ENCODE measurements around the gene KCNG2. TPM values are rescaled to one million over a fixed set of nuclear protein-coding genes. Genes with fewer than 3 reads are reported as not detected.

The KCNG2 gene
- total and polyA plus RNA-seq, 2 of the 4 experiments (the other 2 are of a cell fraction) = not detected

- Histone ChIP-seq H3K4me1 (ENCODE audit: control insufficient read depth, insufficient read depth, low read length) (no peaks in the 10 kb centered on the region), H4K20me1 (ENCODE audit: insufficient read depth, low read length) (no peaks in the 10 kb centered on the region), H3K14ac (replicated peaks; ENCODE audit: low read depth, low read length) (no peak overlapping the region), H2BK5ac (ENCODE audit: low read depth, low read length, poor library complexity, severe bottlenecking) (no peak overlapping the region), H3K27ac (ENCODE audit: insufficient read depth, low read length) (no peak overlapping the region), H2BK120ac (ENCODE audit: low read depth, low read length) (no peak overlapping the region), H2AFZ (replicated peaks; ENCODE audit: low read length, poor library complexity) (no peak overlapping the region), H3K36me3 (ENCODE audit: control insufficient read depth, insufficient read depth, low read length) (no peaks in the 10 kb centered on the region), H3K4me2 (ENCODE audit: low read depth, low read length) (no peak overlapping the region), H2AK5ac (ENCODE audit: low read depth, low read length) (no peak overlapping the region), H3K9ac (ENCODE audit: low read depth, low read length) (no peak overlapping the region), H3K56ac (ENCODE audit: extremely low read depth, insufficient read depth, low read length) (no peak overlapping the region), H3K27me3 (ENCODE audit: control insufficient read depth, insufficient read depth, low read length) (no peaks in the 10 kb centered on the region; the same call in none of the 2 replicates), H3K4me3 (ENCODE audit: insufficient read depth, low read depth, low read length) (no peak overlapping the region), H3K4ac (ENCODE audit: low read depth, low read length) (no peak overlapping the region), H4K8ac (ENCODE audit: low read depth in 2 of 2, low read length in 2 of 2) (no peak overlapping the region), H3K18ac (ENCODE audit: low read depth, low read length) (no peak overlapping the region), H2BK20ac (ENCODE audit: low read depth, low read length) (no peak overlapping the region), H2AK9ac (replicated peaks; ENCODE audit: low read depth, low read length, poor library complexity) (no peak overlapping the region), H4K91ac (ENCODE audit: insufficient read depth, low read depth, low read length) (no peak overlapping the region), H2BK15ac (ENCODE audit: low read depth, low read length) (no peak overlapping the region), H3K23ac (ENCODE audit: low read depth, low read length) (no peak overlapping the region), H3K9me3 (ENCODE audit: control insufficient read depth, insufficient read depth, low read length) (peaks cover 12% of the 10 kb centered on the region), H3K79me1 (ENCODE audit: low read depth in 1 of 2, low read length in 2 of 2) (no peaks in the 10 kb centered on the region), H4K5ac (ENCODE audit: low read depth, low read length) (no peak overlapping the region), H3K9me1 (ENCODE audit: insufficient read depth, low read length) (no peaks in the 10 kb centered on the region)
- DNase-seq (no peak), ATAC-seq (ENCODE audit: low read depth) (no peak)
- 69% methylated on average over 59 of the region's 102 CpGs; no CpG with 5 or more reads in 1 of the 2 experiments for WGBS, 2 experiments (ENCODE audit: extremely low coverage in 2 of 2, insufficient read length in 1 of 2)
- no TSS peak for BruUV-seq (replicated peaks)
- in situ Hi-C loops (cut with MboI; ENCODE audit: low sequenced_read_pairs) (no loop called here), dilution Hi-C loops (cut with HindIII; ENCODE audit: low sequenced_read_pairs, unreplicated experiment) (no loop called here), intact Hi-C loops (cut with micrococcal nuclease) (no loop called here)
- POLR2A ChIA-PET (ENCODE audit: unreplicated experiment) = no interaction called here
- CTCF ChIA-PET = no interaction called here
- no peak for TF ChIP-seq USF2 (IDR thresholded peaks at IDR 0.05; ENCODE audit: low read depth, low read length)
- TF ChIP-seq CHD1 (IDR thresholded peaks at IDR 0.05; ENCODE audit: low read depth, low read length) = no peak
- no peak for TF ChIP-seq SMC3 (IDR thresholded peaks at IDR 0.05; ENCODE audit: low read depth, low read length)
- TF ChIP-seq FOS (IDR thresholded peaks at IDR 0.05; ENCODE audit: low read depth, low read length) = no peak
- TF ChIP-seq RAD21 (IDR thresholded peaks at IDR 0.05; ENCODE audit: low read length) = no peak
- no peak for TF ChIP-seq MAFK (IDR thresholded peaks at IDR 0.05; ENCODE audit: low read depth, low read length)
- TF ChIP-seq BHLHE40 (IDR thresholded peaks at IDR 0.05; ENCODE audit: low read depth, low read length) = no peak
- TF ChIP-seq NFE2L2 (IDR thresholded peaks at IDR 0.05; ENCODE audit: low read depth, low read length) = no peak
- no peak for TF ChIP-seq ELK1 (IDR thresholded peaks at IDR 0.05; ENCODE audit: borderline replicate concordance, low read depth, low read length)
- TF ChIP-seq RFX5 (IDR thresholded peaks at IDR 0.05; ENCODE audit: low read depth, low read length) = no peak
- TF ChIP-seq CEBPB (IDR thresholded peaks at IDR 0.05; ENCODE audit: low read depth, low read length) = no peak
- TF ChIP-seq RCOR1 (IDR thresholded peaks at IDR 0.05; ENCODE audit: insufficient replicate concordance, low read length) = no peak
- TF ChIP-seq MXI1 (IDR thresholded peaks at IDR 0.05; ENCODE audit: borderline replicate concordance, low read depth, low read length) = no peak
- no peak for TF ChIP-seq CTCF (conservative IDR thresholded peaks at IDR 0.05; ENCODE audit: low read depth, low read length)
- TF ChIP-seq POLR2A (IDR thresholded peaks at IDR 0.05; ENCODE audit: low read depth, low read length) = no peak
Measured at GRCh38 chr18:79863161-79864005, 65.6 kb downstream of the KCNG2 start.

All from IMR-90 (cell line).